GM19324 (cell line): Measurements from ENCODE around the gene ZNF630.
"Not testable (repeated sequence)": the region's sequence is repeated elsewhere in the genome, so short reads cannot be mapped to it uniquely, and the experiment has no call there.

Experiments
- ATAC-seq: cut with Tn5 transposase; IDR thresholded peaks from one replicate; pipeline ENCODE4 v1.9.1; 2021; ENCODE audit warnings: mild to moderate bottlenecking, moderate library complexity; ENCODE audit not compliant: unreplicated experiment, low FRiP score

The ZNF630 gene

GRCh38 chrX:48030641-48031173 lies 40.7 kb downstream of the ZNF630 start:
- ATAC-seq: not testable (repeated sequence)

- no peak for ATAC-seq
These were observed 41.2 kb downstream of the ZNF630 start for GRCh38 chrX:48030237-48030636.

GRCh38 chrX:48028091-48028490 lies 43.3 kb downstream of the ZNF630 start:
- no peak for ATAC-seq

GRCh38 chrX:48027545-48027944 lies 43.9 kb downstream of the ZNF630 start:
- ATAC-seq: not testable (repeated sequence)

- ATAC-seq: no peak
These were observed 45.9 kb downstream of the ZNF630 start for GRCh38 chrX:48025561-48025960.

- no peak for ATAC-seq
These were observed 48.7 kb downstream of the ZNF630 start for GRCh38 chrX:48022738-48023137.

GRCh38 chrX:48022100-48022499 lies 49.3 kb downstream of the ZNF630 start:
- no peak for ATAC-seq

- ATAC-seq: peak; percentile 54
These were observed 50.2 kb downstream of the ZNF630 start for GRCh38 chrX:48021026-48021900.

- ATAC-seq: not testable (repeated sequence)
These were observed 51.0 kb downstream of the ZNF630 start for GRCh38 chrX:48020472-48020871.

GRCh38 chrX:48019892-48020291 lies 51.5 kb downstream of the ZNF630 start:
- ATAC-seq: not testable (repeated sequence)

GRCh38 chrX:48016583-48017310 lies 54.7 kb downstream of the ZNF630 start:
- not testable (repeated sequence) for ATAC-seq

GRCh38 chrX:48009445-48009960 lies 61.9 kb downstream of the ZNF630 start:
- ATAC-seq: not testable (repeated sequence)
